Mesothelial cell of epicardium (in vitro differentiated cells): ENCODE results near the gene SYTL1. TPM values are rescaled to one million over a fixed set of nuclear protein-coding genes. Genes with fewer than 3 reads are reported as not detected.

Experiments
- DNase-seq, 2 experiments: peaks; one replicate each; pipeline ENCODE4 v3.0.0; 2021; ENCODE audit warnings: low spot score in 2 of 2; ENCODE audit not compliant: unreplicated experiment in 2 of 2
- H3K27ac Mint-ChIP-seq: 2 replicates; pipeline ENCODE4 v1.8.0; 2021; ENCODE audit warnings: mixed read lengths
- H3K27me3 Mint-ChIP-seq: 2 replicates; pipeline ENCODE4 v1.8.0; 2021; ENCODE audit warnings: low read depth, mixed read lengths
- H3K36me3 Mint-ChIP-seq: 2 replicates; pipeline ENCODE4 v1.8.0; 2021; ENCODE audit warnings: mixed read lengths
- H3K4me1 Mint-ChIP-seq: 2 replicates; pipeline ENCODE4 v1.8.0; 2021; ENCODE audit warnings: mixed read lengths
- H3K4me3 Mint-ChIP-seq: 2 replicates; pipeline ENCODE4 v1.8.0; 2021; ENCODE audit warnings: mild to moderate bottlenecking, moderate library complexity, mixed read lengths
- H3K9me3 Mint-ChIP-seq: 2 replicates; pipeline ENCODE4 v1.8.0; 2021; ENCODE audit warnings: mixed read lengths
- total RNA-seq: library from RNA; stranded (reverse); gene quantifications from 3 replicates; pipeline ENCODE4 v1.2.1, GENCODE V29; 2021
- TF ChIP-seq, protein P1 (sequence below): fragments of 200-600 bp; sonication (generic); IDR thresholded peaks from one replicate; pipeline ENCODE4 v1.5.0; 2021; ENCODE audit warnings: antibody characterized with exemption; ENCODE audit not compliant: unreplicated experiment

Gene SYTL1
- total RNA-seq, 1 donor from 2014 or later = 42.8 TPM

DNA sequence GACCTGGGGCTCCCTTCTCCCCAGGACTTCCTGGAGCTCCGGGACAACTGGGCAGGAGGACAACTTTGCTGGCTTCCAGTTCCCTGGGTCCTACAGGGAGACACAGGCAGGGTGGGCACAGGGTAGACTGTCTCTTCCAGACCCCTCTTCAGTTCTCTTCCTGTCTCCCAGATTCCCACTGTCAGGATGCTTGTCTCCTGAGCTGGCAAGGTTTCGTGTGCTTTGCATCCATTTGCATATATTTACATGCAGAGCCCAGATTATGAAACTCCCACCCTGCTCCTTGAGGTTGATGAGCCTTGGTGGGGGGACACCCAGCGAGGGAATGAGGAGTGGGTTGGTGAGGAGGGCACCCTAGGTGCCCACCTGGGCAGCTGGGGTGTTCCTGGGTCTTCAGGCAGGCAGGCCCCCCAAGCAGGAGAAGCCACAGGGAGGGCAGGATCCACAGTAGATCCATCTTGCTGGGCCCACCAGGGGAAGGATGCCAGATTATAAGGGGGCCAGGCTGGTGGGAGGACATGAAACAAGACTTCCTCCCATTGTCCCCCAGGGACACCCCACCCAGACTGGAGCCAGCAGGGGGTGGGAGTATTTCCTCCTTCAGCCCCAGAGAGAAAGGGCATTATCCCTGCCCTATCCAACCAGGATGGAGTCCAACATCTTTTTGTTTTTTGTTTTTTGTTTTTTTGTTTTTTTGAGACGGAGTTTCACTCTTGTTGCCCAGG, 32.7 kb downstream of the SYTL1 start, which contains the start of gene FCN3:
TSS of gene FCN3 (minus strand) at position 463 of the 725 bp plus-strand sequence. CDS start at position 457, 6 bp downstream.
- TF ChIP-seq, protein P1, sequence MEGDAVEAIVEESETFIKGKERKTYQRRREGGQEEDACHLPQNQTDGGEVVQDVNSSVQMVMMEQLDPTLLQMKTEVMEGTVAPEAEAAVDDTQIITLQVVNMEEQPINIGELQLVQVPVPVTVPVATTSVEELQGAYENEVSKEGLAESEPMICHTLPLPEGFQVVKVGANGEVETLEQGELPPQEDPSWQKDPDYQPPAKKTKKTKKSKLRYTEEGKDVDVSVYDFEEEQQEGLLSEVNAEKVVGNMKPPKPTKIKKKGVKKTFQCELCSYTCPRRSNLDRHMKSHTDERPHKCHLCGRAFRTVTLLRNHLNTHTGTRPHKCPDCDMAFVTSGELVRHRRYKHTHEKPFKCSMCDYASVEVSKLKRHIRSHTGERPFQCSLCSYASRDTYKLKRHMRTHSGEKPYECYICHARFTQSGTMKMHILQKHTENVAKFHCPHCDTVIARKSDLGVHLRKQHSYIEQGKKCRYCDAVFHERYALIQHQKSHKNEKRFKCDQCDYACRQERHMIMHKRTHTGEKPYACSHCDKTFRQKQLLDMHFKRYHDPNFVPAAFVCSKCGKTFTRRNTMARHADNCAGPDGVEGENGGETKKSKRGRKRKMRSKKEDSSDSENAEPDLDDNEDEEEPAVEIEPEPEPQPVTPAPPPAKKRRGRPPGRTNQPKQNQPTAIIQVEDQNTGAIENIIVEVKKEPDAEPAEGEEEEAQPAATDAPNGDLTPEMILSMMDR = no peak
- H3K36me3 Mint-ChIP-seq = no peaks in the 10 kb centered on the region
- H3K4me1 Mint-ChIP-seq = peaks cover 2% of the 10 kb centered on the region
- no peak for DNase-seq
- H3K9me3 Mint-ChIP-seq = no peaks in the 10 kb centered on the region
- no peaks in the 10 kb centered on the region for H3K27me3 Mint-ChIP-seq
- H3K4me3 Mint-ChIP-seq = no peak within 1 kb of the TSS
- H3K27ac Mint-ChIP-seq = no peak within 1 kb of the TSS

GRCh38 chr1:27377760-27378495, 36.1 kb downstream of the SYTL1 start:
- no peaks in the 10 kb centered on the region for H3K9me3 Mint-ChIP-seq
- H3K27me3 Mint-ChIP-seq = peaks cover 13% of the 10 kb centered on the region
- TF ChIP-seq, protein P1 = no peak
- no peak overlapping the region for H3K27ac Mint-ChIP-seq
- H3K4me3 Mint-ChIP-seq = no peak overlapping the region
- H3K4me1 Mint-ChIP-seq = peaks cover 8% of the 10 kb centered on the region
- no peak for DNase-seq
- H3K36me3 Mint-ChIP-seq = no peaks in the 10 kb centered on the region

GRCh38 chr1:27379564-27380122, 37.8 kb downstream of the SYTL1 start:
- Mint-ChIP-seq H3K27me3 (peaks cover 16% of the 10 kb centered on the region), H3K27ac (no peak overlapping the region), H3K9me3 (no peaks in the 10 kb centered on the region), H3K36me3 (no peaks in the 10 kb centered on the region), H3K4me1 (peaks cover 8% of the 10 kb centered on the region), H3K4me3 (no peak overlapping the region)
- no peak for DNase-seq
- TF ChIP-seq, protein P1 = no peak

GRCh38 chr1:27380224-27380623, 38.4 kb downstream of the SYTL1 start:
- Mint-ChIP-seq H3K27ac (no peak overlapping the region), H3K36me3 (no peaks in the 10 kb centered on the region), H3K9me3 (no peaks in the 10 kb centered on the region), H3K4me3 (no peak overlapping the region), H3K4me1 (peaks cover 8% of the 10 kb centered on the region), H3K27me3 (peaks cover 16% of the 10 kb centered on the region)
- TF ChIP-seq, protein P1 = no peak
- DNase-seq = no peak

GRCh38 chr1:27380766-27381733, 39.2 kb downstream of the SYTL1 start:
- Mint-ChIP-seq H3K9me3 (no peaks in the 10 kb centered on the region), H3K4me3 (no peak overlapping the region), H3K27me3 (peaks cover 16% of the 10 kb centered on the region), H3K4me1 (peaks cover 8% of the 10 kb centered on the region), H3K27ac (no peak overlapping the region), H3K36me3 (no peaks in the 10 kb centered on the region)
- TF ChIP-seq, protein P1 = no peak
- no peak for DNase-seq
